C4-2B (cell line): ENCODE data around the gene CCDC27.

Experiments used
- CTCF ChIP-seq: fragments of 450-650 bp; conservative IDR thresholded peaks from 2 replicates; pipeline ENCODE4 v1.5.1; 2017; ENCODE audit warnings: mild to moderate bottlenecking
- ZFX ChIP-seq: fragments of 450-650 bp; IDR thresholded peaks from 2 replicates; pipeline ENCODE4 v1.6.1; 2017

- TF ChIP-seq CTCF: no peak
- TF ChIP-seq ZFX: no peak
These were observed 29.4 kb upstream of the CCDC27 start for GRCh38 chr1:3722846-3723245.
